Type B pancreatic cell (in vitro differentiated cells): ENCODE results near the gene ALOX12. TPM values are rescaled to one million over a fixed set of nuclear protein-coding genes. Genes with fewer than 3 reads are reported as not detected.

Source experiments
- DNase-seq: peaks from one replicate; pipeline ENCODE4 v3.0.0; 2021; ENCODE audit warnings: mixed read lengths; ENCODE audit not compliant: unreplicated experiment; ENCODE audit errors: extremely low spot score
- H3K27ac Mint-ChIP-seq: 2 replicates; pipeline ENCODE4 v1.8.0; 2021; ENCODE audit warnings: mild to moderate bottlenecking, mixed read lengths
- H3K27me3 Mint-ChIP-seq: 2 replicates; pipeline ENCODE4 v1.8.0; 2021; ENCODE audit warnings: mixed read lengths
- H3K36me3 Mint-ChIP-seq: 2 replicates; pipeline ENCODE4 v1.8.0; 2021; ENCODE audit warnings: mixed read lengths
- H3K4me1 Mint-ChIP-seq: one replicate; pipeline ENCODE4 v1.8.0; 2021; ENCODE audit warnings: mixed read lengths; ENCODE audit not compliant: unreplicated experiment
- H3K4me3 Mint-ChIP-seq: 2 replicates; pipeline ENCODE4 v1.8.0; 2021; ENCODE audit warnings: mild to moderate bottlenecking, mixed read lengths
- H3K9me3 Mint-ChIP-seq: 2 replicates; pipeline ENCODE4 v1.8.0; 2021; ENCODE audit warnings: mixed read lengths
- total RNA-seq: library from RNA; stranded (reverse); gene quantifications from 2 replicates; pipeline ENCODE4 v1.2.1, GENCODE V29; 2021; ENCODE audit warnings: low replicate concordance
- TF ChIP-seq, protein P1 (sequence below): fragments of 200-600 bp; sonication (generic); conservative IDR thresholded peaks from 2 replicates; pipeline ENCODE4 v1.5.0; 2021; ENCODE audit warnings: antibody characterized with exemption, mild to moderate bottlenecking

ALOX12 gene
- total RNA-seq, 1 donor from 2014 or later = 0.34 TPM

DNA sequence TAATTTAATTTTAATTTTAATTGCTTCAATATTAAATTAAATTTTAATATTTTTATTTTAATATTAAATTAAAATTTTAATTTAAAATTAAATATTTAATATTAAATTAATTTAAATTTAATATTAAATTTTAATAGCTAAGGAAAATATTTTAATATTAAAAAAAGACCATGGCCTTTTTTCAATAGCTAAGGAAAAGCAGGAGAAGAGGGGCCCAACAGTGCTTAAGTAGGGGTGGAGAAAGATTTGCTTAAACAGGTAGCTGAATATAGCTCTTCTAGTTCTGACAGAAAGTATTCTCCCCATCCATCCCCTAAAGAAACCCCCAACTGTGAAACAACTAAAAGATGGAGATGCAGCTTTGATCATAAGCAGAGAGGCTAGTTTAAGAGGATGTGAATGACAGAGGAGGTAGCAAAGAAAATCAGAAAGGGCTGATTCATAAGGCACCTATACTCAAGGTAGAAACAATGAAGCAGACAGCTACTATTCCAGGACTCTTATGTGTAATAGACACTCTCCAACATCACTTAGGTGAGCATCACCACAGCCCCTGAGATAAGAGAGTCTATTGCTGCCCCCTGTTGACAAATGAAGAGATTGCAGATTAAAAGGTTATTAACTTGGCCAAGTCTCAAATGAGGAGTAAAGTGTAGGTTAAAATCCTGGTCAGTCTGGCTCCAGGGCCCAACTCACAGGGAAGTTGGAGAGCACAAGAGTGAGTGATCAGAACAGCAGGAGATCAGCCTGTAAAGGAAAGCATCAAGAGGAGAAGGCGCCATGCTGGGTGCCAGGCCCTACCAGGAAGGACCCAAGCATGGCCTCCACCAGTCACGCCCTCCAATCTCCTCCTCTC lies 8.8 kb downstream of the ALOX12 start:
- TF ChIP-seq, protein P1, sequence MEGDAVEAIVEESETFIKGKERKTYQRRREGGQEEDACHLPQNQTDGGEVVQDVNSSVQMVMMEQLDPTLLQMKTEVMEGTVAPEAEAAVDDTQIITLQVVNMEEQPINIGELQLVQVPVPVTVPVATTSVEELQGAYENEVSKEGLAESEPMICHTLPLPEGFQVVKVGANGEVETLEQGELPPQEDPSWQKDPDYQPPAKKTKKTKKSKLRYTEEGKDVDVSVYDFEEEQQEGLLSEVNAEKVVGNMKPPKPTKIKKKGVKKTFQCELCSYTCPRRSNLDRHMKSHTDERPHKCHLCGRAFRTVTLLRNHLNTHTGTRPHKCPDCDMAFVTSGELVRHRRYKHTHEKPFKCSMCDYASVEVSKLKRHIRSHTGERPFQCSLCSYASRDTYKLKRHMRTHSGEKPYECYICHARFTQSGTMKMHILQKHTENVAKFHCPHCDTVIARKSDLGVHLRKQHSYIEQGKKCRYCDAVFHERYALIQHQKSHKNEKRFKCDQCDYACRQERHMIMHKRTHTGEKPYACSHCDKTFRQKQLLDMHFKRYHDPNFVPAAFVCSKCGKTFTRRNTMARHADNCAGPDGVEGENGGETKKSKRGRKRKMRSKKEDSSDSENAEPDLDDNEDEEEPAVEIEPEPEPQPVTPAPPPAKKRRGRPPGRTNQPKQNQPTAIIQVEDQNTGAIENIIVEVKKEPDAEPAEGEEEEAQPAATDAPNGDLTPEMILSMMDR = peak; percentile 88
- H3K4me1 Mint-ChIP-seq = peaks cover 6% of the 10 kb centered on the region
- peaks cover 26% of the 10 kb centered on the region for H3K36me3 Mint-ChIP-seq
- no peaks in the 10 kb centered on the region for H3K27me3 Mint-ChIP-seq
- peak overlapping the region; percentile 23 for H3K4me3 Mint-ChIP-seq
- DNase-seq = no peak
- no peaks in the 10 kb centered on the region for H3K9me3 Mint-ChIP-seq
- peak overlapping the region; percentile 50 for H3K27ac Mint-ChIP-seq

DNA sequence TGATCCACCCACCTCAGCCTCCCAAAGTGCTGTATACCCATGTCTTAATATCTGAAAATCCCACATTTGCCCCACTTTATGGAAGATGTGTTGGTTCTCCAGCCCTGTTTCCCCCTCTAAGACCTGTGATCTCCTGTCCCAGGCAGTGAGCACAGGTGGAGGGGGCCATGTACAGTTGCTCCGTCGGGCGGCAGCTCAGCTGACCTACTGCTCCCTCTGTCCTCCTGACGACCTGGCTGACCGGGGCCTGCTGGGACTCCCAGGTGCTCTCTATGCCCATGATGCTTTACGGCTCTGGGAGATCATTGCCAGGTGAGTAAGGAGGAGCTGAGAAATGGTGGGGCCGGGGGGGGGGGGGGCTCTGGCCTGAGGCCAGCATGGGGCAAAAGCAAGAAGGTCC lies 9.9 kb downstream of the ALOX12 start:
- TF ChIP-seq, protein P1 = no peak
- no peak for DNase-seq
- H3K27me3 Mint-ChIP-seq = no peaks in the 10 kb centered on the region
- H3K27ac Mint-ChIP-seq = no peak overlapping the region
- peaks cover 21% of the 10 kb centered on the region for H3K36me3 Mint-ChIP-seq
- H3K4me3 Mint-ChIP-seq = no peak overlapping the region
- H3K4me1 Mint-ChIP-seq = peaks cover 11% of the 10 kb centered on the region
- H3K9me3 Mint-ChIP-seq = no peaks in the 10 kb centered on the region

DNA sequence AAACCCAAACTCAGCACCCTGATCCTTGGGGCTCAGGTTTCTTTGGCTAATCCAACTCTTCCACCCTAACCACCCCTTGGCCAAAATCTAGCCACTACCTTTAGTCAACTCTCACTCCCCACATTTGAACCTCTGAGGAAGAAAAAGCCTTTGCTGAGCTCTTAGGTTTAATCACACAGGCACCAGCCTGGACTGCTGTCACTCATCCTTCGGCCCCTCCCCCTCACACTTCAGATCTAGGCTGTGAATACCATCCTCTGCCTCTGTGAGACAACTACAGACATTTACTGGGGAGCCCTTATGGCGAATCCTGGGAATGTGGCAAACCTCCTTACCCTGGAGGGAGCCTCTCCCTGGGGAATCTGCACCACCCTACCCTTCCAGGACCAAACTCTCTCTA lies 11.3 kb downstream of the ALOX12 start:
- Mint-ChIP-seq H3K36me3 (peaks cover 11% of the 10 kb centered on the region), H3K27me3 (no peaks in the 10 kb centered on the region), H3K4me3 (no peak overlapping the region), H3K4me1 (peaks cover 22% of the 10 kb centered on the region), H3K27ac (no peak overlapping the region), H3K9me3 (no peaks in the 10 kb centered on the region)
- DNase-seq = no peak
- TF ChIP-seq, protein P1 = no peak

DNA sequence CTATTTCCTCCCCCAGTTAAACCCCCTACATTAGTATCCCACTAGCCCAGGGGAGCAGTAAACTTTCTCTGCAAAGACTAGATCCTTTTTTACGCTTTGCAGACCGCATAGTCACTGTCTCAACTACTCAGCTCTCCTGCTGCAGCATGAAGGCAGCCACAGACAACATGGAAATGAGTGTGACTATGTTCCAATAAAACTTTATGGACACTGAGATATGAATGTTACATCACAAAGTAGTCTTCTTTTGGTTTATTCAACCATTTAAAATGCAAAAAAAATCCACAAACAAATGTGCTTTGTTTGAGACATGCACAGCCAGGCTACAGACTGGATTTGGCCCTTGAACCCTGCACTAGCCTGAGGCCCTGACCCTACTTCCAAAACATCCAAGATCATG lies 14.7 kb downstream of the ALOX12 start:
- H3K4me3 Mint-ChIP-seq = peak overlapping the region; percentile 69
- peaks cover 3% of the 10 kb centered on the region for H3K36me3 Mint-ChIP-seq
- TF ChIP-seq, protein P1 = no peak
- H3K27ac Mint-ChIP-seq = peak overlapping the region; percentile 42
- peaks cover 33% of the 10 kb centered on the region for H3K4me1 Mint-ChIP-seq
- DNase-seq = no peak
- H3K27me3 Mint-ChIP-seq = no peaks in the 10 kb centered on the region
- no peaks in the 10 kb centered on the region for H3K9me3 Mint-ChIP-seq

DNA sequence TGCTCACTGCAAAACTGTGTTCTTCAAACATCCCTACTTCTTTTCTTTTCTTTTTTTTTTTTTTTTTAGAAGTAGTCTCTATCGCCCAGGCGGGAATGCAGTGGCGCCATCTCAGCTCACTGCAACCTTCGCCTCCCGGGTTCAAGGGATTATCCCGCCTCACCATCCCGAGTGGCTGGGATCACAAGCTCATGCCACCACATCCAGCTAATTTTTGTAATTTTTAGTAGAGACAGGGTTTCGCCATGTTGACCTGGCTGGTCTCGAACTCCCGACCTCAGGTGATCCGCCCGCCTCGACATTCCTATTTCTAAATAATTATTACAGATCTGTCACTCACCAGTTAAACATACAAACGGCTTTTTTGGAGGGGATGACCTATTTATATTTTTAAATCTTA lies 15.6 kb downstream of the ALOX12 start:
- Mint-ChIP-seq H3K4me1 (peaks cover 40% of the 10 kb centered on the region), H3K9me3 (no peaks in the 10 kb centered on the region), H3K27me3 (no peaks in the 10 kb centered on the region), H3K27ac (peak overlapping the region; percentile 100), H3K36me3 (peaks cover 3% of the 10 kb centered on the region), H3K4me3 (peak overlapping the region; percentile 95)
- DNase-seq = no peak
- TF ChIP-seq, protein P1 = no peak
